B cell (primary cell): ENCODE measurements around the gene GK2.

ENCODE experiments used
- CTCF ChIP-seq: fragments of 200-600 bp; IDR thresholded peaks from one replicate; pipeline ENCODE4 v1.8.0; 2022; ENCODE audit warnings: antibody characterized with exemption, mild to moderate bottlenecking
- EZH2 ChIP-seq: IDR thresholded peaks from 2 replicates; pipeline ENCODE4 v1.6.1; 2012; ENCODE audit warnings: borderline replicate concordance, low read depth, mild to moderate bottlenecking, moderate library complexity, low read length; ENCODE audit not compliant: insufficient read depth, poor library complexity, severe bottlenecking

GRCh38 chr4:79403356-79403755, 4.7 kb downstream of the GK2 start:
- no peak for TF ChIP-seq CTCF
- TF ChIP-seq EZH2, result no peak
